Ascending aorta (tissue), 2 donors: Measurements from ENCODE around the gene PTPRG. TPM values are rescaled to one million over a fixed set of nuclear protein-coding genes. Genes with fewer than 3 reads are reported as not detected.

ENCODE experiments used
- DNase-seq, 2 donors: peaks; one replicate each; pipeline ENCODE4 v3.0.0-alpha.2; 2019; ENCODE audit warnings: low spot score in 2 of 2
- H3K27ac ChIP-seq, 2 donors: fragments of 200-600 bp; sonication (generic); one replicate each; pipeline ENCODE4 v1.5.1; 2016 to 2017; ENCODE audit warnings: mild to moderate bottlenecking in 1 of 2
- H3K27me3 ChIP-seq: fragments of 200-600 bp; sonication (generic); one replicate; pipeline ENCODE4 v1.5.1; 2017
- H3K36me3 ChIP-seq, 2 donors: fragments of 200-600 bp; sonication (generic); one replicate each; pipeline ENCODE4 v1.5.1; 2016
- H3K4me1 ChIP-seq, 2 donors: fragments of 200-600 bp; sonication (generic); one replicate each; pipeline ENCODE4 v1.5.1; 2016 to 2017; ENCODE audit warnings: mild to moderate bottlenecking in 1 of 2
- H3K4me3 ChIP-seq, 2 donors: fragments of 200-600 bp; sonication (generic); one replicate each; pipeline ENCODE4 v1.5.1; 2016 to 2017; ENCODE audit warnings: mild to moderate bottlenecking in 1 of 2
- H3K9me3 ChIP-seq, 2 donors: fragments of 200-600 bp; sonication (generic); one replicate each; pipeline ENCODE4 v1.5.1; 2016
- CTCF ChIP-seq, 3 experiments: fragments of 200-600 bp in 2 of 3; fragments of 450-650 bp in 1 of 3; sonication (generic) in 2 of 3; IDR thresholded peaks; one replicate each; pipeline ENCODE4 v1.5.1; 2016 to 2019; ENCODE audit warnings: antibody characterized with exemption in 3 of 3, mild to moderate bottlenecking in 1 of 3, moderate library complexity in 1 of 3
- intact Hi-C: fragments of 100-400 bp; cut with DNase I; formaldehyde crosslinking; loops from one replicate; pipeline ENCODE4 v1.15.1; 2023
- total RNA-seq: library from RNA; depleted of rRNA; stranded (reverse); fragments of >200 nt; gene quantifications from one replicate; pipeline ENCODE4 v1.1.0, GENCODE V29; 2016

PTPRG gene
- total RNA-seq, 1 donor from 2014 or later: 129 TPM

DNA sequence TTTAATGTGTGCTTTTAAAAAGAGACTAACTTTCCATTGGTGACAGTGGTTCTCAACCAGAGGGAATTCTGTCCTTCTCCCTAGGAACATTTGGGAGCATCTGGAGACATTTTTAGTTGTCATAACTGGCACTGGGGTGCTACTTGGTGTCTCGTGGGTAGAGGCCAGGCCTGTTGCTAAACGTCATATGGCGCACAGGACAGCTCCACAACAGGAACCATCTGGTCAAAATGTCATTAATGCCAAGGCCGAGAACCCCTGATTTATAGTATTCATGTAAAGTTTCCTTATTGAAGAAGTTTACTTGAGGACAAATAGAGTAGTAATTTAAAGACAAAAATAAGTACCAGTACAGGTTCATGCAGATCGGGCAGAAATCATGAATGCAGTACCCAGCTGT lies 647.7 kb downstream of the PTPRG start:
- no peak for DNase-seq
- no peak for TF ChIP-seq CTCF (IDR thresholded peaks at IDR 0.05)
- H3K36me3 ChIP-seq: peaks cover 7 to 10% of the 10 kb centered on the region in 2 donors
- H3K27ac ChIP-seq: no peak overlapping the region
- no peaks in the 10 kb centered on the region for H3K9me3 ChIP-seq
- H3K27me3 ChIP-seq: no peaks in the 10 kb centered on the region
- no peaks in the 10 kb centered on the region for H3K4me1 ChIP-seq
- intact Hi-C loops: no loop called here
- H3K4me3 ChIP-seq: no peak overlapping the region

- peaks cover 6 to 7% of the 10 kb centered on the region in 2 donors for H3K36me3 ChIP-seq
- DNase-seq: no peak
- H3K9me3 ChIP-seq: no peaks in the 10 kb centered on the region
- no peaks in the 10 kb centered on the region for H3K27me3 ChIP-seq
- no peak overlapping the region for H3K27ac ChIP-seq
- TF ChIP-seq CTCF (IDR thresholded peaks at IDR 0.05): no peak
- no peak overlapping the region for H3K4me3 ChIP-seq
- H3K4me1 ChIP-seq: no peaks in the 10 kb centered on the region
- intact Hi-C loops: no loop called here
Observed at GRCh38 chr3:62210011-62210410, 648.6 kb downstream of the PTPRG start.

DNA sequence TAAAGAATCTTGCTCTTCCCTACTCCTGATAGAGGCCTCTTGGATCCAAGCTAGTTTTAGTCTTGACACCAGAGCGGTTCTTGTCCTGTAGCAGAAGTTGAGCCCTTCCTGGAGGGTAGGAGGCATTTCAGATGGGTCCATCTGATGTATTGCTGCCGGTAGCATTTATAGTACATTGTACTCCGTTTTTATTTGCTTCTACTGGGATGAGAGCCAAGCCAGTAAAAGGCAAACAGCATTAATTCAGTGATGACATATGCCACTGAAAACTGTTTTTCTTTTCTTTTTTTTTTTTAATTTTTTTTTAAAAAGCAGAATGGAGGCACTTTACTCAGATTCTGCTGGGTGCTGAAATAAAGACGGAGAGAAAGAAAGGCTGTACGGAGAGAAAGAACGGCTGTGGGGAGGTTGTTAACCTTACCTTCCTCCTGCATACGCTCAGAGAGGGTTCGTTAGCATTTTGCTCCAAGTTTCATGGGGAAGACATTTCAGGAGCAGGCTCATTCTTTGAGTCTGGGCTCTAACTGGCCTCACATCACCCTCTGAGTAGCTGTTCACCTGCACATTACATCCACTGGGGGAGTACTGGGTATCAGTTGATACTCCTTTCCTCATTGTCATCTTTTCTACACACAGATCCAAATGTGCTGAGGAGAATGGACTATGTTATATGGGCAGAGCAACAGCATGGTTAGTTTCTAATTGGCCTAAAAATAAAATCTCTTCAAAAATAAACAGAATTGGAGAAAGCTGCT lies 650.5 kb downstream of the PTPRG start:
- TF ChIP-seq CTCF (IDR thresholded peaks at IDR 0.05): no peak
- Histone ChIP-seq H3K27ac (no peak overlapping the region), H3K4me3 (no peak overlapping the region), H3K36me3 (no peaks in the 10 kb centered on the region), H3K4me1 (no peaks in the 10 kb centered on the region), H3K9me3 (no peaks in the 10 kb centered on the region), H3K27me3 (no peaks in the 10 kb centered on the region)
- DNase-seq: no peak
- intact Hi-C loops: no loop called here

- no peaks in the 10 kb centered on the region for H3K27me3 ChIP-seq
- no peak overlapping the region for H3K27ac ChIP-seq
- peaks cover 9 to 25% of the 10 kb centered on the region in 2 donors for H3K36me3 ChIP-seq
- intact Hi-C loops: no loop called here
- DNase-seq: no peak
- H3K4me1 ChIP-seq: no peaks in the 10 kb centered on the region
- TF ChIP-seq CTCF (IDR thresholded peaks at IDR 0.05): no peak
- no peaks in the 10 kb centered on the region for H3K9me3 ChIP-seq
- H3K4me3 ChIP-seq: no peak overlapping the region
Observed at GRCh38 chr3:62214850-62215249, 653.5 kb downstream of the PTPRG start.

- intact Hi-C loops: no loop called here
- no peaks in the 10 kb centered on the region for H3K4me1 ChIP-seq
- no peak overlapping the region for H3K27ac ChIP-seq
- no peaks in the 10 kb centered on the region for H3K27me3 ChIP-seq
- H3K9me3 ChIP-seq: no peaks in the 10 kb centered on the region
- no peak for DNase-seq
- H3K4me3 ChIP-seq: no peak overlapping the region
- H3K36me3 ChIP-seq: peaks cover 19 to 51% of the 10 kb centered on the region in 2 donors
- no peak for TF ChIP-seq CTCF (IDR thresholded peaks at IDR 0.05)
Observed at GRCh38 chr3:62220616-62221015, 659.2 kb downstream of the PTPRG start.
